Head of caudate nucleus (tissue), 42 donors: Measurements from ENCODE around the gene REV1.

Source experiments
- DNase-seq, 42 donors: peaks; one replicate each; pipeline versions ENCODE4 v3.0.0 to v3.0.0-alpha.2; 2020 to 2021; ENCODE audit warnings: mixed read lengths in 7 of 42
- intact Hi-C: fragments of 100-400 bp; cut with DNase I; formaldehyde crosslinking; loops from one replicate; pipeline ENCODE4 v1.15.0; 2022

REV1 gene

DNA sequence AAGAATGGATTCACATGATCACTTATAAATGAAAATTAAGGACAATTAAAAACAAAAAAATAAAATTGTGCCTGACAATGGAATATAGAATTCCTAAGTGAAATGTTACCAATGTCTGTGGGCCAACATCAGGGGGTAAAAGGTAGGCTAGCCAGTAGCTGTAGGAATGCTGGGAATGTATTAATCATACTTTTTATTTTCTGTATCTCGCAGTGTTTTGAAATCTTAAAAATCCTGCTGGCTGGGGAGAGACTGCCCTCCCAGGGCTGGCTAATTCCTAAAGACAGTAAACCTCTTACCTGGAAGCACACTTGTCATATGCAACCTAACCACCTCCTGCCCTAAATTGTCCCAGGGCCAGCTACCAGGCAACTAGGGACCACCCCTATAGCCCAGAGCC lies 69.8 kb downstream of the REV1 start:
- DNase-seq: no peak
- intact Hi-C loops: no loop called here

DNA sequence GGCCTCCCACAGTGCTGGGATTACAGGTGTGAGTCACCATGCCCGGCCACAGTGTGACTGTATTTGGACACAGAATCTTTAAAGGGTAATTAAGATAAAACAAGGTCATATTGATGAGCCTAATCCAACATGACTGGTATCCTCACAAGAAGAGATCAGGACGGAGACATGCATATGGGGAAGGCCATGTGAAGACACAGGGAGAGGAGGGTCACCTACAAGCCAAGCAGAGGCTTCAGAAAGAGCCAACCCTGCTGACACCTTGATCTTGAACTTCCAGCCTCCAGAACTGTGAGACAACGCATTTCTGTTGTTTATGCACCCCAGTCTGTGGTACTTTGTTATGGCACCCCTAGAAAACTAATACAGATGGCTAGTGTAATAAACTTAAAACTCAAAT lies 72.4 kb downstream of the REV1 start:
- no peak for DNase-seq
- intact Hi-C loops: no loop called here

DNA sequence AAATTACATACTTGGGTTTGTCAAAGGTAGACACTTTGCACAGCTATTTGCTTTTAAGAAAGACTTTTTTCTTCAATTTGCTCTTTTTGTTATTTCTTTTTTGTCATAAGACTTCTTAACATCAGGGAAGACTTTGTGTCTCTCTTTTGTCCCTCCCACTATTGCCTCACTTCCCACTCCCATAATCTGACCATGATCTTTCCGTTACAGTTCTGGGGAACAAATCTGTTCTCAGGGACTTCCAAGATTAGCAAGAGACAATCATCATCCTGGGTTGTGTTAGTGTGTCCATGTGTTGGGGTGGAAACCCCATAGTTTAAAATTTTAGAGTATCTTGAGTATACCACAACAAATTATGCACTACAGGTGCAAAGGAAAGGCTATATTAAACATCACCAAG lies 75.3 kb downstream of the REV1 start:
- no peak for DNase-seq
- intact Hi-C loops: no loop called here

DNA sequence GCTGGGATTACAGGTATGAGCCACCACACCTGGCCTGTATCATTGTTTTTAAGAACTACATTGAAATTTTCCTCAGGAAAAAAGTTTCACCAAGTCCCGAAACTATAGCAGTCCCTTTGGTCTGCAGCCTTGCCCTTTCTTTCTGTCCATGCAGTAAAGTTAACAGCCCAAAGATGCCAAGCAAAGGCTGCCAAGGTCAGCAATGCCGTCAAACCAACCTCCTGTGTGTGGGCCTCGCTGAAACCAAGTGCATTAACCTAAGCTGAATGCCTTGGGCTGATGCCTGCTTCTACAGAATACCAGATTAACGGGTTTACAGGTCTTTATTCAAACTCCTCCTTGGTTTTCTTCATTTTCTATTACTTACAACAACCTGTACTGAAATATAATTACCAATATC lies 79.5 kb downstream of the REV1 start:
- intact Hi-C loops: no loop called here
- DNase-seq: no peak

DNA sequence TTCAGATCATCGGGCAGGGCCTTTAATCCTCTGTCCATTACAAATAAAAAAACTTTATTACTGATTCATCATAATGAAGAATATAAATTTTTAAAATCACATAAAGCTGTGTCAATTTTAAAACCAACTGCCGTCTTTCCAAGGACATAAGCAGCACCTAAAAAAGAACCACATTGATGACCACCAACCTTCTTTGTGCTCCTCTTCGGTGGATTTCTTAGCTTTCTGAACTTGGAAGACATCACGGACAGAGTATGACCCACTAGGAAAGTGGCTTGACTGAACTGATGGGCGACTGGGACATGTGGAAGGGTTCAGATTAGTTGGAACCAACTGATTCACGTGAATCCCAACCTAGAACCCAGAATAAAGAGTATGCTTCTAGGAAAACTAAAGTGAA lies 83.7 kb downstream of the REV1 start:
- intact Hi-C loops: no loop called here
- no peak for DNase-seq

DNA sequence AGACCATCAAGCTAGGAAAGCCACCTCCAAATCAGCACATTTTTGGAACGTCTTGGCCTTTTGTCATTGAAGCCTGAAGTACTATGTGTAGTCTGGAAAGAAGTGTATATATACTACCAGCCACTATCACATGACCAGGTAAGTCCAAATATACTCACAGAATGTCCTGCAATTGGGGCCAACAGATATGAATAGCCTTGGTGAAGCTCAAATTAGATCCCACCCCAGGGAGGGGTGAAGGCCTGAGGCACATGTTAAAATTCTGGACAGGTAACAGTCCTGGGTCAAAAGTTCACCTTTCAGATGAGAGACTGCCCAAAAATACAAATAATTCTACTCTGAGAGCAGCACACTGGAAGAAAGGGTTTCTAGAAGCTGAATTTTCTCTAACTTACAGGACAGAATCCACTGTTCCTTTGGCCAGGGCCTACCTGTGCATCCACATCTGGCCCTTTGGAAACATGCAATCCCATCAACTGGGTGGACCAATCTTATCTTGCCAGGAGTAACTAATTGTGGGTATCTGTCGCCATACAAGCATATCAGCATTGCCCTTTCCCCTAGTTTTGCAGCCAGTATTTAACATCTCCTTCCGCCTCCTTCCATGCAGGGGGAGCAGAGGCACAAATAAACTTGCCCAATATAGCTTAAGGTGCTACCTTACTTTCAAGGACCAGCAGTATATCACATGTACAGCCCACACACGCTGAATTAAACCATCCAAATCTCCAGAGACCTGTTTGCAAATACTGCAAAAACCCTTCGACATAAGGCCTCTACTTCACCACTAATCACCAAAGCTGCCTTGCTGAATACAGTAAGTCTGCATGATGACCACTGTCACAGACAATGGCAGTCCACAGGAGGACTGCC lies 84.8 kb downstream of the REV1 start:
- intact Hi-C loops: no loop called here
- DNase-seq: no peak

DNA sequence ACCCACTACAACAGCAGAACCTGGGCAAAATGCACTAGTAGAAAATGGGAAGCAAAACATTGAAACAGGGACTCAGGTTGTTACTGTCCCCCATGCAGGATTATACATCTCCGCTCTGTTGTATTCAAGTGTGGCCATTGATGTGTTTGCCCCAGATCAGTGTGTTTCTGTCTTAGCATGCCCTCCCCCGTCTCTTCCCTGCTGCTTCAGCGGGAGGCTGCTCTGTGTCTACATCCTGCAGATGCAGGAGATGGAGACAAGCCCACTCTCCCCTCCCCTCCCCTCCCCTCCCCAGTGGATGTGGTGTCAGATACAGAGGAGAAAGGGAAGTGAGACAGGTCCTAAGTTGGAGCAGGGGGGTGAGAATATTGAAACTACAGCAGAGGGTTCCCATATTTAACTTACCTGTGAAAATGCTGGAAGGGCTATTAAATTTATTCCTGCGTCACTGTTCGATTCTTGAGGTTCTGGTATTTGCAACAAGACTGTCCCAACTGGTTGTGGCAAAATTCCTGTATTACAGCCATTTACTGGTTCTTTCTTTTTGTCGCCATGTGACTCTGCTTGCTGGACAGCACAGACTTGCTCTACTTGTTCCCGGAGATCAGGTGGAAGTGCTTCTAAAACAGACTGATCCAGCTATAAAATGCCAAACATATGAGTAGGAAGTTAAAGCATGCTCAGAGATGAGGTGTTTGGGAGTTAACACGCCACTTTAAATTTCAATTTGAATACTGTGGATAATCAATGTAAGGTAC lies 85.6 kb downstream of the REV1 start:
- peak in 7 of 42 donors; percentile 8 to 51 (median 23) for DNase-seq
- intact Hi-C loops: no loop called here

DNA sequence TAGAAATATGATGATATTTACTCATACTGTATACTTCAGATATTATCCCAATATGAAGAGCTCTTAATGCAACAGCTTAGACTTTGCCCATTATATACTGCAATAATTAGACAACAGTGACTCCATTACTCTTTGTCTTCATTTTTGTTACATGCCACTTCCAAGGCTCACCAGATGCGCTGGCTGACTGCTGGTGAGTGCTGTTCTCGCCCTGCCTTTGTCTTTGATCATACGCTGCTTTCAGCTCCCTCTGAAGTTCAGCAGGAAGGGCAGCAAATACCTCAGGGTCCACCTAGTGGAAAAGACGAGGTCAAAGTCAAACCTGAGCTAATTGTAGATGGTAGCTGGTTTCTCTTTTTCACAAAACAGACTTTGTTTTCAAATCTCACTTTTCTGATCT lies 86.3 kb downstream of the REV1 start:
- no peak for DNase-seq
- intact Hi-C loops: no loop called here

DNA sequence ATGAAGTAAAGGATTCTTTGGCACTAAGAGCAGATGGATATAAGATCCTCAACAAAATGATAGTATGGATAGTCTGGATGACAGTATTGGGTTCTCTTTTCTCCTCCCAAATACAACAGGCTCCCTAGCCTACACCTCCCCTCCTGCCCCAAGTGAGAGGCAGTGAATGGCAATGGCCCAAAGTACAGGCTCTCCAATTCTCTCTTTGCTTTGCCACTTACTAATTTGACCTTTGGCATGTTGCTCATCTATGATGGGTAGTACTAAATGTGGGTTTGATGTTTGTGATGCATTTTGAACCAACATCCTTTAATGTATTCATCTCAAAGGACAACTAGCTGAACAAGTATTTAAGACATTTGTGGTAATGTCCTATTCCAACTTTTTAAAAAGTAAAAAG lies 86.7 kb downstream of the REV1 start:
- DNase-seq: no peak
- intact Hi-C loops: no loop called here

DNA sequence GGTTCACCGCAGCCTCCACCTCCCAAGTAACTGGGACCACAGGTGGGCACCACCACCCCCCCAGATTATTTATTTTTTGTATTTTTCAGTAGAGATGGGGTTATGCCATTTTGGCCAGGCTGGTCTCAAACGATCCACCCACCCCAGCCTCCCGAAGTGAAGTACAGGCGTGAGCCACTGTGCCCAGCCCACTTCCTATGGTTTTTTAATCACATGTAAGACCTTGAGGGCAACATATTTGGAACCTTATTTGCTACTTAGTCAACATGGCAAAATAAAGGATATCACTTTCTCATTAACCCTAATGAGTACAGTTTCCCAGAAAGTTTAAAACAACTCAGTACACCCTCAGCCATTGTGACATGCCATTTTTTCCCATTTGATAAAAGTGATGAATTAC lies 88.0 kb downstream of the REV1 start:
- DNase-seq: no peak
- intact Hi-C loops: no loop called here

DNA sequence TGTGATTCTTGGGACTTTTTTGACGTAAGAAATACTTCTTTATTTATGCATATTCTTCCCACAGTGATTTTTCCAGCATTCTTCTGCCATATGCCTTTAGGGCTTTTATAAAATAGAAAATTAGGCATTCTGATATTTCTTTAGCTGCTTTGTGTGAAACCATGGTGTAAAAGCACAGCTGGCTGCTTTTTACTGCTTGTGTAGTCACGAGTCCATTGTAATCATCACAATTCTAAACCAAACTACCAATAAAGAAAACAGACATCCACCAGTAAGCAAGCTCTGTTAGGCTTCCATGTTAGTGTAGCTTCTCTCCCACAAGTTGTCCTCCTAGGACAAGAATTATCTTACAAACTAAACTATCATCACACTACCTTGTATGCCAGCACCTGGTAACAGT lies 90.0 kb downstream of the REV1 start:
- DNase-seq: no peak
- intact Hi-C loops: no loop called here

DNA sequence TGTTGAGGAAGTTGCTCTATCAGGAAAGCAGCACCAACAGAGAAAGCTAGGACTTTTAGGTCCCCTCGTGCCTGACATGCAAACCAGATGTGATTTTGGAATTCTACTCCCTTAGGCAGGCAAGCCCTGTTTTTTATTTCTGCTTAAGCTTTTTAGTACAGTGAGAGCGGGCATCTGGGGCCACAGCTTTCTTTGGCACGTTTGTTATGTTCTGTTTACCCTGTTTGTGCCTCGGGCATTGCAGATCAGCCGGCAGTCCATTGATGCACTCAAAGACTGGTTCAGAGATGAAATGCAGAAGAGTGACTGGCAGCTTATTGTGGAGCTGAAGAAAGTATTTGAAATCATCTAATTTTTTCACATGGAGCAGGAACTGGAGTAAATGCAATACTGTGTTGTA lies 90.8 kb downstream of the REV1 start:
- DNase-seq: peak in 4 of 42 donors; percentile 11 to 28 (median 15)
- intact Hi-C loops: no loop called here

DNA sequence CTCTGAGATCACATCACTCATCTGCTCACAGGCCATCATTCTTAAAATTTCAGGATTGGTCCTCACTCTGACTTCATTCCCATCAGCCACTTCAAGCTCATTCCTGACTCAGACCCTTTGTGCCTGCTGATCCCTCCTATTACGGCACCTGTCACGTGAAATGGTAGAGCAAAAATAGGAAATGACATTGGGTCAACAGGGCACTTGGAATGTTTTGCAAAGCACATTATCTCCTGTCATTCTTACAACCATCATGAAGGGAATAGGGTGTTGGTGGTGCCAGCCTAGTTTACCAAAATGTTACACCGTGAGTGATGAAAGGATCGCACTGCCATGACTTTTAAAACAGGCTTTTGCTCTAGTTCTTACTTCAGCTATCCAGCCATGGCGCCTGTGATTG lies 91.5 kb downstream of the REV1 start:
- DNase-seq: no peak
- intact Hi-C loops: no loop called here

DNA sequence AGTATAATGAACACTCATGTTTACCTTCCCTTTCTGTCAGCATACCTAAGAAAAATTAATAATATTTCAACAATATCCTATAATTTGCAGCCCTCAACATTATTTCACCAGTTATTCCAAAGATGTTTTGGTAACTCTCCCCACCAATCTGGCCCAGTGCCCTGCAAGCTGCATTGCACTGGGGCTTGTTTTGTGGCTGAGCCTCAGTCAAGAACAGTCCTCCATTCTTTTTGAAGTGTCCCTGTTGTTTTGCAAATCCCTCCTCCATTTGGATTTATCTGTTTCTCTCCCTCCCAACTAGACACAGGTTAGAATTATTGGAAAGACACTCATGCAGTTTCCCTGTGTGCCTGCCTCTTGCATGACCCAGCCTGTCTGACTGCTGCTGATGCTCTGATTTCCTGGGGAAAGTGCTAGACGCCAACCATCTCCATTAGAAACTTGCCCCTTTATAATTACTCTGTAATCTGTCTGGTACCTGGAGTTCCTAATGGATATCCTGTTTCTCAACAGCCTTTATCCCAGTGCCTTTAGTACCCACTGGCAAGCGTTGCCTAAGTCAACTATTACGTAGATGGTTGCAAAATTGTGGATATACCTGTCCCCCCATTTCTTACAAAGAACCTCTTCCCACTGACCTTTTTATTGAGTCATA lies 92.4 kb downstream of the REV1 start:
- DNase-seq: peak in 38 of 42 donors; percentile 16 to 78 (median 54)
- intact Hi-C loops: no loop called here

DNA sequence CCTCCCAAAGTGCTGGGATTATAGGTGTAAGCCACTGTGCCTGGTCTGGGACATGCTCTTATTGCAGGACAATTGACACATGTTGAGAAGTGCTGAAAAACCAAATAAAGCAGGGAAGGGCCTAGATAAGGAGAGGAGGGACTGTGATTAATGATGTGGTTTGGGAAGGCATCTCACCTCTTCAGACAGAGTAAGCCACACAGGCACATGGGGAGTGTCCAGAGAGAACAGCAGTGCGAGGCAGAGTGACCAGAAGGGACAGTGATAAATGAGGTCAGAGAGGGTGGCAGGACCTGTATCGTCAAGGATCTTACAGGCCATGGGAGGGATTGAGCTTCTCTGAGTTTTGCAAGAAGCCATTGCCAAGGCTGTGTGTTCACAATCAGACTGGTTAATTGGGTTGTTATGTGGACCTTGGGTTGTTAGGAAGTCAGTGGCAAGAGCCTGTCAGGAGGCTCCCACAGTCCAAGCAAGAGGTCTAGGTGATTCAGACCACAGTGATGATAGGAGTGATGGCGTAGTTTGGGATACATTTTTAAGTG lies 94.2 kb downstream of the REV1 start:
- DNase-seq: no peak
- intact Hi-C loops: no loop called here

DNA sequence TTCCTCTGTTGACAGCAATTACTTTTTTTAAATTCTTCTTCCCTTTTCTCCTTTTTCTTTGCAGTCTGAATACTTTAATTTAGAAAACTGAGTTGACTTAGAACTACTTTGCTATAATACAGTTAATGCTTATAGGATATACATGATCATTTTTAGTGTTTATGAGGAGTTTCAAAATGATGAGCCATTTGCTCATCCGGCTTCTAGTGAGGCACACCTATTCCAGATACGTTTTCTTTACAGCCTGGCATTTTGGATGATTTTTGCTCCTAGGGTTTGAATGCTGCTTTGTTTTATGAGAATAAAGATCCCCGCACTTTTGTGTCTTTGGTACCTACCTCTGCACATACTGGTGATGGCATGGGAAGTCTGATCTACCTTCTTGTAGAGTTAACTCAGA lies 99.9 kb downstream of the REV1 start:
- DNase-seq: no peak
- intact Hi-C loops: no loop called here

DNA sequence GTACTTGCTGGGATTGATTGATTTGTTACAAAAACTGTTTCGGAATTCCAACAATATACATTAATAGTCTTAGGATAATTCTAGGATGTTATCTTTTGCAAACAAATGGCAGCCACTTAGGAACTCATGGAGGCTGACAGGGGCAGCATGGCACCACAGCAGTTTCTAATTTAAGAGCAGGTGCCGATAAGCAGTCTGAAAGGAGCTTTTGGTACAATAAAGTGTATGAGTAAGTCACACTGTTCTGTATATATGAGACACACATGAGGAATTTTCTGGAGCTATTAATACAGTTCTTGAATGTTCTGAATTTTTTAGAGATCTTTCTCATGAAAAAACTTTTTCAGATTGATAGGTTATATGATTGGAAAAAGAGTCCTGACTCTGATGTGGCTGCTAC lies 100.4 kb downstream of the REV1 start:
- intact Hi-C loops: no loop called here
- no peak for DNase-seq

DNA sequence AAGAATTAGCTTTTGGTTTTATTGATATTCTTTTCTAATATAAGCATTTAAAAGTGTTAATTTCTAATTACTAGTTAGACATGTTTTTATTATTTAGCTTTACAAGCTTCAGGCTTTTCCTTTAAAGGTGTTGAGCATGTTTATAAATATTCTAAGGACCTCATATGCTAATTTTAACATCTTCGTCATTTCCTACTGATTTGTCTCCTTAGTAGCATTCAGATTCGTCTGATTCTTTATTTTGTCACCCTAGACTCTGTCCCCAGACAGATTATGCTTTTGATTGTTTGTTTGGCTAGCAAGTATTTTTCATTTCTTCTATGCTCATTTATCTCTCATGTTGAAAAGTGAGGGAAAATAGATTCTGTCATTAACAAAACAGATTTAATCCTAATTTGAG lies 100.9 kb downstream of the REV1 start:
- no peak for DNase-seq
- intact Hi-C loops: no loop called here

DNA sequence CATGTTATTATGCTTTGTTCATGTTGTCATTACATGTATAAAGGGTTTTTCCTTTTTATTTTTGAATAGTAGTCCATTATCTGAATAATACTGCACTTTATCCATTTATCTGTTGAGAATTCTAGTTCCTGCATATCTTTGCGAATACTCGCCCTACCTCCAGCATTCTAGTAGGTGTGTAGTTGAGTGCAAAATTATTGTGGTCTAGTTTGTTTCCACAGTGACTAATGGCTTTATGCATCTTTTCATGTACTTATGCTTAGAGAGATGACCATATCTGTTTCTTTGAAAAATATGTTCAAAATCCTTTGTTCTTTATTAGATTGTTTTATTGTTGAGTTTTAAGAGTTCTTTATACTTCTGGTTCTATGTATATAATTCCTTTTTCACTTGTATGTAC lies 103.8 kb downstream of the REV1 start:
- no peak for DNase-seq
- intact Hi-C loops: no loop called here

DNA sequence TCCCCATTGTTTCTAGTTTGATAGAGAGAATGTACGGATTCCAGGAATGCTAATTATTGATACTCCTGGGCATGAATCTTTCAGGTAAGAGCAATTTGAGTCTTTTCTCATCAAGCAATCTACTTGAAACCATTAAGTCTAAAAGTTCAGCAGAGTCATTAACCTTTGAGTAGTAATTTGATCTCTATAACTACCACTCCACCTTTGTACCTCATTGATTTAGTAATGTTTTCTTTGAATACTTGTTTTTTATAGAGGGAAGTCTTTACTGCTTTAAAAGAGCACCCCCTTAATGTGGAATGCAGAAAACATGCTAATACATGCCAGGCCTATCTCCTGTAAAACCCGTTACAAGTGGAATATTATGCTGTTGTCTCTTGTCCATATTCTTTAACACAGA lies 107.7 kb downstream of the REV1 start:
- intact Hi-C loops: no loop called here
- no peak for DNase-seq
